Smooth muscle cell (in vitro differentiated cells): ENCODE measurements around the gene NNAT. TPM values are rescaled to one million over a fixed set of nuclear protein-coding genes. Genes with fewer than 3 reads are reported as not detected.

Experiments used
- DNase-seq: peaks from one replicate; lab custom pipeline; 2025; ENCODE audit not compliant: unreplicated experiment; lab: John Stamatoyannopoulos, UW
- H2AFZ ChIP-seq: fragments of 200-600 bp; sonication (generic); 2 replicates; pipeline ENCODE4 v1.6.0; 2016; ENCODE audit warnings: antibody characterized with exemption, low read depth, mild to moderate bottlenecking
- H3F3A ChIP-seq: fragments of 200-600 bp; sonication (generic); 2 replicates; pipeline ENCODE4 v1.6.0; 2017; ENCODE audit warnings: antibody characterized with exemption, low read depth
- H3K27ac ChIP-seq: fragments of 200-600 bp; sonication (generic); 2 replicates; pipeline ENCODE4 v1.5.1; 2016; ENCODE audit warnings: low read depth, mild to moderate bottlenecking
- H3K27me3 ChIP-seq: fragments of 200-600 bp; sonication (generic); 2 replicates; pipeline ENCODE4 v1.6.1; 2016; ENCODE audit warnings: low read depth, mild to moderate bottlenecking
- H3K36me3 ChIP-seq: fragments of 200-600 bp; sonication (generic); 2 replicates; pipeline ENCODE4 v1.5.1; 2016; ENCODE audit warnings: low read depth
- H3K4me1 ChIP-seq: fragments of 200-600 bp; sonication (generic); 2 replicates; pipeline ENCODE4 v1.5.1; 2016; ENCODE audit warnings: low read depth
- H3K4me2 ChIP-seq: fragments of 200-600 bp; sonication (generic); 2 replicates; pipeline ENCODE4 v1.6.0; 2016; ENCODE audit warnings: mild to moderate bottlenecking
- H3K4me3 ChIP-seq: fragments of 200-600 bp; sonication (generic); 2 replicates; pipeline ENCODE4 v1.5.1; 2016; ENCODE audit warnings: mild to moderate bottlenecking
- H3K79me2 ChIP-seq: fragments of 200-600 bp; sonication (generic); 2 replicates; pipeline ENCODE4 v1.6.0; 2016; ENCODE audit warnings: low read depth, mild to moderate bottlenecking
- H3K9ac ChIP-seq: fragments of 200-600 bp; sonication (generic); 2 replicates; pipeline ENCODE4 v1.6.0; 2016; ENCODE audit warnings: low read depth
- H3K9me3 ChIP-seq: fragments of 200-600 bp; sonication (generic); replicated peaks from 2 replicates; pipeline ENCODE4 v1.5.1; 2016; ENCODE audit warnings: low read depth
- H4K20me1 ChIP-seq: fragments of 200-600 bp; sonication (generic); 2 replicates; pipeline ENCODE4 v1.6.0; 2016; ENCODE audit warnings: low read depth
- CTCF ChIP-seq: fragments of 200-600 bp; sonication (generic); IDR thresholded peaks from 2 replicates; pipeline ENCODE4 v1.5.1; 2017; ENCODE audit warnings: borderline replicate concordance, mild to moderate bottlenecking, antibody characterized with exemption; ENCODE audit not compliant: insufficient read depth, poor library complexity, severe bottlenecking
- WGBS: methylation state at CpG from one replicate; pipeline ENCODE4 v1.1.7; 2016; ENCODE audit warnings: low lambda C conversion rate; 5-methylcytosine and 5-hydroxymethylcytosine counted together
- polyA plus RNA-seq: library from polyadenylated mRNA; unstranded; fragments of >200 nt; fragmentation: Nextera tagmentation; extraction: Ambion mirVana; gene quantifications from 2 replicates; pipeline ENCODE4 v1.2.1, GENCODE V29; 2016
- total RNA-seq: library from RNA; depleted of rRNA; stranded (reverse); fragments of >200 nt; gene quantifications from 2 replicates; pipeline ENCODE4 v1.2.3, GENCODE V29; 2014

The NNAT gene
- total and polyA plus RNA-seq, 2 experiments from 2014 or later, result 0.35 TPM; not detected in 1

GRCh38 chr20:37516811-37517750 is 4.0 kb upstream of the NNAT start:
- peaks cover 100% of the 10 kb centered on the region for H4K20me1 ChIP-seq
- peaks cover 4% of the 10 kb centered on the region for H3F3A ChIP-seq
- peaks cover 16% of the 10 kb centered on the region for H3K4me1 ChIP-seq
- no peak overlapping the region for H3K27ac ChIP-seq
- no peak overlapping the region for H3K4me3 ChIP-seq
- DNase-seq, result no peak
- H2AFZ ChIP-seq, result no peak overlapping the region
- H3K36me3 ChIP-seq, result no peaks in the 10 kb centered on the region
- no peak overlapping the region for H3K4me2 ChIP-seq
- H3K9ac ChIP-seq, result no peak overlapping the region
- no peak for TF ChIP-seq CTCF
- H3K9me3 ChIP-seq, result no peaks in the 10 kb centered on the region
- H3K27me3 ChIP-seq, result no peaks in the 10 kb centered on the region
- peaks cover 89% of the 10 kb centered on the region for H3K79me2 ChIP-seq
- 82% methylated on average over 13 of the region's 13 CpGs for WGBS

GRCh38 chr20:37518059-37518458 is 3.0 kb upstream of the NNAT start:
- Histone ChIP-seq H3K79me2 (peaks cover 93% of the 10 kb centered on the region), H4K20me1 (peaks cover 99% of the 10 kb centered on the region), H3K4me2 (no peak overlapping the region), H3K27ac (no peak overlapping the region), H3K4me1 (peaks cover 16% of the 10 kb centered on the region), H3F3A (peaks cover 4% of the 10 kb centered on the region), H3K9me3 (no peaks in the 10 kb centered on the region), H3K36me3 (no peaks in the 10 kb centered on the region), H3K4me3 (no peak overlapping the region), H3K27me3 (no peaks in the 10 kb centered on the region), H3K9ac (no peak overlapping the region), H2AFZ (no peak overlapping the region)
- no peak for DNase-seq
- WGBS, result 88% methylated on average over 7 of the region's 7 CpGs
- TF ChIP-seq CTCF, result no peak

GRCh38 chr20:37518606-37519507 is 2.2 kb upstream of the NNAT start:
- DNase-seq, result no peak
- Histone ChIP-seq H3K4me3 (no peak overlapping the region), H3F3A (peaks cover 4% of the 10 kb centered on the region), H2AFZ (no peak overlapping the region), H3K79me2 (peaks cover 93% of the 10 kb centered on the region), H3K4me1 (peaks cover 16% of the 10 kb centered on the region), H3K27ac (no peak overlapping the region), H4K20me1 (peaks cover 99% of the 10 kb centered on the region), H3K9ac (no peak overlapping the region), H3K9me3 (no peaks in the 10 kb centered on the region), H3K36me3 (no peaks in the 10 kb centered on the region), H3K27me3 (no peaks in the 10 kb centered on the region), H3K4me2 (no peak overlapping the region)
- TF ChIP-seq CTCF, result no peak
- WGBS, result 94% methylated on average over 30 of the region's 30 CpGs
